PC-3 (cell line): ENCODE measurements around the gene TAGLN2. TPM values are rescaled to one million over a fixed set of nuclear protein-coding genes. Genes with fewer than 3 reads are reported as not detected.
A peak's percentile ranks its signal among the peaks of the same experiment; 100 is the strongest.

Experiments used
- ATAC-seq: fragments of 200-7000 bp; cut with Tn5 transposase; 2 replicates; pipeline ENCODE4 v1.9.1; 2020; ENCODE audit warnings: mild to moderate bottlenecking, moderate library complexity
- BruUV-seq: library from RNA; stranded (reverse); fragments of 400-500 nt; replicated peaks from 2 replicates; lab custom pipeline; 2021; lab: Mats Ljungman, UMichigan
- CTCF ChIA-PET: fragments of 300-600 bp; sonication (Branson Sonifier 250); formaldehyde crosslinking; loops from one replicate; lab custom pipeline; 2022; ENCODE audit warnings: antibody characterized with exemption; lab: Charles Lee
- POLR2A ChIA-PET: fragments of 300-600 bp; sonication (Branson Sonifier 250); formaldehyde crosslinking; loops from one replicate; lab custom pipeline; 2022; ENCODE audit warnings: antibody characterized with exemption; ENCODE audit not compliant: unreplicated experiment; lab: Charles Lee
- DNase-seq: peaks from one replicate; pipeline ENCODE4 v3.0.0-alpha.2; 2015
- H2AFZ ChIP-seq: fragments of 300-600 bp; sonication (generic); 2 replicates; pipeline ENCODE4 v1.6.0; 2016; ENCODE audit warnings: antibody characterized with exemption, low read length
- H3F3A ChIP-seq: fragments of 300-600 bp; sonication (generic); one replicate; pipeline ENCODE4 v1.6.0; 2017; ENCODE audit warnings: antibody characterized with exemption, low read length, control low read depth, mild to moderate bottlenecking; ENCODE audit not compliant: unreplicated experiment
- H3K27ac ChIP-seq: fragments of 300-600 bp; sonication (generic); 2 replicates; pipeline ENCODE4 v1.5.1; 2016; ENCODE audit warnings: mild to moderate bottlenecking, low read length
- H3K27me3 ChIP-seq: fragments of 300-600 bp; sonication (generic); 2 replicates; pipeline ENCODE4 v1.6.1; 2016; ENCODE audit warnings: low read length, mixed read lengths
- H3K36me3 ChIP-seq: fragments of 300-600 bp; sonication (generic); 2 replicates; pipeline ENCODE4 v1.6.1; 2016; ENCODE audit warnings: low read depth, mixed run types, low read length, mixed read lengths
- H3K4me1 ChIP-seq: fragments of 300-600 bp; sonication (generic); 2 replicates; pipeline ENCODE4 v1.5.1; 2016; ENCODE audit warnings: low read length; ENCODE audit not compliant: insufficient read depth
- H3K4me2 ChIP-seq: fragments of 300-600 bp; sonication (generic); 2 replicates; pipeline ENCODE4 v1.6.0; 2016; ENCODE audit warnings: low read length
- H3K4me3 ChIP-seq: fragments of 300-600 bp; sonication (generic); 2 replicates; pipeline ENCODE4 v1.5.1; 2016; ENCODE audit warnings: mild to moderate bottlenecking, low read length, mixed read lengths
- H3K79me2 ChIP-seq: fragments of 300-600 bp; sonication (generic); 2 replicates; pipeline ENCODE4 v1.6.1; 2017; ENCODE audit warnings: low read length, mixed read lengths
- H3K9ac ChIP-seq: fragments of 300-600 bp; sonication (generic); 2 replicates; pipeline ENCODE4 v1.6.0; 2016; ENCODE audit warnings: mild to moderate bottlenecking, low read length
- H3K9me2 ChIP-seq: fragments of 300-600 bp; sonication (generic); replicated peaks from 2 replicates; pipeline ENCODE4 v1.6.1; 2016; ENCODE audit warnings: mixed run types, low read length, mixed read lengths
- H3K9me3 ChIP-seq: fragments of 300-600 bp; sonication (generic); 2 replicates; pipeline ENCODE4 v1.6.1; 2016; ENCODE audit warnings: low read length, mixed read lengths
- H4K20me1 ChIP-seq: fragments of 300-600 bp; sonication (generic); 2 replicates; pipeline ENCODE4 v1.6.1; 2016; ENCODE audit warnings: low read length, mixed read lengths
- CTCF ChIP-seq: fragments of 300-600 bp; sonication (generic); conservative IDR thresholded peaks from 2 replicates; pipeline ENCODE4 v1.5.1; 2017; ENCODE audit warnings: antibody characterized with exemption, low read depth, mild to moderate bottlenecking, low read length
- EZH2 ChIP-seq: fragments of 300-600 bp; sonication (generic); IDR thresholded peaks from one replicate; pipeline ENCODE4 v1.6.1; 2017; ENCODE audit warnings: antibody characterized with exemption, mild to moderate bottlenecking, low read length; ENCODE audit not compliant: unreplicated experiment
- EZH2phosphoT487 ChIP-seq: fragments of 300-600 bp; sonication (generic); IDR thresholded peaks from 2 replicates; pipeline ENCODE4 v1.6.1; 2018; ENCODE audit warnings: mild to moderate bottlenecking, antibody characterized with exemption, low read length, borderline replicate concordance
- intact Hi-C: fragments of 100-400 bp; cut with micrococcal nuclease; formaldehyde crosslinking; loops from 2 replicates; pipeline ENCODE4 v1.9.0; 2023
- total RNA-seq: library from RNA; depleted of rRNA; stranded (reverse); fragments of >200 nt; gene quantifications from 2 replicates; pipeline ENCODE4 v1.2.3, GENCODE V29; 2014

Gene TAGLN2
- total RNA-seq, 1 experiment from 2014 or later = 1,584 TPM

- ATAC-seq = peak; percentile 74
- no peaks in the 10 kb centered on the region for H3K9me2 ChIP-seq
- no peak overlapping the region for H2AFZ ChIP-seq
- H3K4me3 ChIP-seq = no peak overlapping the region
- POLR2A ChIA-PET = interaction anchor here (0.6 kb wide), 1 partner anchor 9 kb away, joined by 3 read pairs; the partner anchor contains the start of gene CFAP45
- no peak overlapping the region for H3K9ac ChIP-seq
- no peak for TF ChIP-seq EZH2
- no peak for TF ChIP-seq EZH2phosphoT487
- TF ChIP-seq CTCF = peak; percentile 100
- no peaks in the 10 kb centered on the region for H3K79me2 ChIP-seq
- H3K9me3 ChIP-seq = no peaks in the 10 kb centered on the region
- H3F3A ChIP-seq = no peaks in the 10 kb centered on the region
- intact Hi-C loops = loop anchor here (1.0 to 5.0 kb wide), 7 partner anchors 37 to 730 kb away; partner anchors contain the start of gene DUSP23
- CTCF ChIA-PET = interaction anchor here (0.5 to 6.0 kb wide), 15 partner anchors 10 to 218 kb away, joined by 3 to 144 read pairs (median 4); partner anchors contain the start of gene TAGLN2
- no peaks in the 10 kb centered on the region for H4K20me1 ChIP-seq
- H3K4me1 ChIP-seq = peaks cover 27% of the 10 kb centered on the region
- H3K27ac ChIP-seq = peak overlapping the region; percentile 19; the same call in 1 of the 2 replicates
- no peaks in the 10 kb centered on the region for H3K27me3 ChIP-seq
- no peaks in the 10 kb centered on the region for H3K36me3 ChIP-seq
- DNase-seq = peak; percentile 97
- no TSS peak for BruUV-seq
- H3K4me2 ChIP-seq = 0 out of 2 replicates have a peak overlapping the region, but pooled peaks have one; percentile 8
These were observed 33.8 kb downstream of the TAGLN2 start for GRCh38 chr1:159891275-159892157.

GRCh38 chr1:159890390-159890789 lies 34.9 kb downstream of the TAGLN2 start:
- TF ChIP-seq CTCF (no peak), EZH2phosphoT487 (no peak), EZH2 (no peak)
- peak overlapping the region; percentile 65 for H3K9ac ChIP-seq
- peak overlapping the region; percentile 51 for H3K4me2 ChIP-seq
- BruUV-seq = TSS peak; percentile 92
- CTCF ChIA-PET = interaction anchor here (0.6 to 6.0 kb wide), 13 partner anchors 8 to 116 kb away, joined by 3 to 144 read pairs (median 5); no protein-coding TSS in a partner anchor
- DNase-seq (no peak), ATAC-seq (no peak)
- H3K4me1 ChIP-seq = peaks cover 27% of the 10 kb centered on the region
- intact Hi-C loops = loop anchor here (2.0 to 5.0 kb wide), 2 partner anchors 36 to 678 kb away; no protein-coding TSS in a partner anchor
- H3K27ac ChIP-seq = peak overlapping the region; percentile 86
- H3K4me3 ChIP-seq = no peak overlapping the region
- POLR2A ChIA-PET = no interaction called here
- H3K36me3 ChIP-seq = no peaks in the 10 kb centered on the region
- H4K20me1 ChIP-seq = no peaks in the 10 kb centered on the region
- H3K9me3 ChIP-seq = no peaks in the 10 kb centered on the region
- no peaks in the 10 kb centered on the region for H3K9me2 ChIP-seq
- no peaks in the 10 kb centered on the region for H3F3A ChIP-seq
- H3K79me2 ChIP-seq = no peaks in the 10 kb centered on the region
- H2AFZ ChIP-seq = peak overlapping the region; percentile 44; the same call in 1 of the 2 replicates
- no peaks in the 10 kb centered on the region for H3K27me3 ChIP-seq
